CD4-positive, alpha-beta T cell treated with Interleukin-15 for 1 hour (primary cell): ENCODE data around the gene ITPR1.

ENCODE experiments used
- DNase-seq: peaks from one replicate; pipeline ENCODE4 v3.0.0-alpha.2; 2020

Gene ITPR1

GRCh38 chr3:4729061-4729973 lies 236.2 kb downstream of the ITPR1 start:
- no peak for DNase-seq

GRCh38 chr3:4730719-4731118 lies 237.6 kb downstream of the ITPR1 start:
- DNase-seq = no peak

DNA sequence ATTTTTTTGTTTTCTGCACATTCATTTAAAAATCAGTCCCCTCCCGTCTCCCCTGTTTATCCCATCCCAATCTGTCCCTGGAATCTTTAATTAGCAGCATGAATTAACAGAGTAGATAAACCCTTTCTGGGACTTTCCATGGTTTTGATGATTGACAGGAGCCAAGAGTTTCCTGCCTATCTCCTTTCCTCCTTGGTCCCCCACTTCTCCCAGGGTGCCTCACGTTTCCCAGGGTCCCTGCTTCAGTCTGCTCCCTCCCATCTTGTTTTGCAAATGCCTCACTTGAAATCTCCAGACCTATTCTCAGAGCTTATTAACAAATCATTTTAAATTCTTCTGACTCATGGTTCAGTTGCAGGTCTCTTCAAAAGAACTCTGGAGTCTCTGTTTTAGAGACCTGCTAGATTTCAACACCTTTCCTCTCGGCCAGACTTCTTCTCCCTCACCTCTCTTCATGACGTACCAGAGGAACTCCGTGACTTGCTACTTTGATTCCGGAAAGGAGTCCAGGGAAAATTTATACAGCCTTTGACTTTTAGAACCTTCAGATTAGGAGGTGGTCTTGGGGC lies 238.5 kb downstream of the ITPR1 start:
- no peak for DNase-seq

GRCh38 chr3:4732925-4733324 lies 239.8 kb downstream of the ITPR1 start:
- DNase-seq = no peak

DNA sequence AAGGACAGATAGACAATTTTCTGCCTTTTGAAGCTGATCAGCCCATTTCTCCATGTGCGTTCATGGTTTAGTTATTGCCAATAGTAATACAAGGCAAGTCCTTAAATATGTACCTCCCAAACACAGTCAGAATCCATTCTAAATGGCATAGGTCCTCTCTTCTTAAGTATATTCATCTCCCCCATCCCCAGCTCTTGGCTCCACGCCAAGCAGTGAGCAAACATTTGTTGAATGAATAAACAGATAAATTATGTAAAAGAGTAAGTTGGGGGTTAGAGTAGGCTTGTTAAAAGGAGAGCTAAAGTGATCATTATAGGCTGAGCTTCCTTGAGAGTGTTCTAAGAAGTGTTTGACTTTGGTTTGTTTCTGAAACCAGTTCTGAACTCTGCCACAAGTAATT lies 241.3 kb downstream of the ITPR1 start:
- DNase-seq = no peak

GRCh38 chr3:4735243-4735642 lies 242.1 kb downstream of the ITPR1 start:
- no peak for DNase-seq

DNA sequence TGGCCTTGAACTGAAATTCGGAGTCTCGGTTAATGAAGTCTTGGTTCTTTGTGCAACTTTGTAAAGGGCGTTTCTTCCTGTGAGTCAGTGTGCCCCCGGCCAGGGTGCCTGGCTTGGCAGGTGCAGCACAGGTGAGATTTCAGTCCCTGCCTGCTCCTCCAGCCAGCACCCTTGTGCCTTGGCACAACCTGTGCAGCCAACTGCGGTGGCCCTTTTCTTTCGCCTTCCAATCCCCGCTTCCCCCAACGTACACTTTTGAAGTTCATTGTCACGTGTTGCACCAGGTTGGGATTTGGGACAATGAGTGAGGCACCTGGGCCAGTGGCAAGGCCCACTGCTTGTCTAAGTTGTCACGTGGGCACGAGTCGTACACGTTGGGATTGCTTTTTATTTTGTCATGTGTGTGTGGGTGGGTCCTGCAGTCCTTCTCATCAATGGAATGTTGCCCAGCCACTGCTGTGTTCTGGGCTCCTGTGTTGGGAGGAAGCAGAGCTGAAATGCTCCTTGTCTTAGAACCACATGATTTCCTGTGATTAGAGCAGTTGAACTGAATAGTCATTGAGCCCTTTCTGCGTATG lies 243.2 kb downstream of the ITPR1 start:
- DNase-seq = no peak

DNA sequence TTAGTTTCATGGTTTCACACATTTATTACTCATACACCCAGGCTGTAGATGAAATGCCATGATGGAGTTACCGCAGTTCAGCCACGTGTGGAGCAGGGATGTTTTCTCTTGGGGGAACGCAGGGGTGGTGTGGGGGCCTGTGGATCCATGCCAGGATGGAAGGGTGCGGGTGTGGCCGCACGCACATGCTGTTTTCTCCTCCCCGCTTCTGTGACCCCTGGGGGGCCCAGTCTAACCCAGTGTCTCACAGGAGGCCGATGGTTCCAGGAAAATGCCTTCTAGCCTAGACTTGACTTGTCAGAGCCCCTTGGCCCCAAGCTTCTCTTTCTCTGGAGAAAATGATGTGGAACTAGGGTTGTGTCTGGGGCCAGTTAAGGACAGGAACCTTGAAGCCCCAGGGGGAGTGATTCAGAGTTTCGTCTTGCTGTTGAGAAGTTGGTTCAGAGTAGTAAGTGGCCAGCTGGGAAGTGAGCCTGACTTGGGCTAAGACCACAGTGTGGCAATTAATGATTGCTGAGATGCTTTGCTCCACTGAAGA lies 245.7 kb downstream of the ITPR1 start:
- no peak for DNase-seq

DNA sequence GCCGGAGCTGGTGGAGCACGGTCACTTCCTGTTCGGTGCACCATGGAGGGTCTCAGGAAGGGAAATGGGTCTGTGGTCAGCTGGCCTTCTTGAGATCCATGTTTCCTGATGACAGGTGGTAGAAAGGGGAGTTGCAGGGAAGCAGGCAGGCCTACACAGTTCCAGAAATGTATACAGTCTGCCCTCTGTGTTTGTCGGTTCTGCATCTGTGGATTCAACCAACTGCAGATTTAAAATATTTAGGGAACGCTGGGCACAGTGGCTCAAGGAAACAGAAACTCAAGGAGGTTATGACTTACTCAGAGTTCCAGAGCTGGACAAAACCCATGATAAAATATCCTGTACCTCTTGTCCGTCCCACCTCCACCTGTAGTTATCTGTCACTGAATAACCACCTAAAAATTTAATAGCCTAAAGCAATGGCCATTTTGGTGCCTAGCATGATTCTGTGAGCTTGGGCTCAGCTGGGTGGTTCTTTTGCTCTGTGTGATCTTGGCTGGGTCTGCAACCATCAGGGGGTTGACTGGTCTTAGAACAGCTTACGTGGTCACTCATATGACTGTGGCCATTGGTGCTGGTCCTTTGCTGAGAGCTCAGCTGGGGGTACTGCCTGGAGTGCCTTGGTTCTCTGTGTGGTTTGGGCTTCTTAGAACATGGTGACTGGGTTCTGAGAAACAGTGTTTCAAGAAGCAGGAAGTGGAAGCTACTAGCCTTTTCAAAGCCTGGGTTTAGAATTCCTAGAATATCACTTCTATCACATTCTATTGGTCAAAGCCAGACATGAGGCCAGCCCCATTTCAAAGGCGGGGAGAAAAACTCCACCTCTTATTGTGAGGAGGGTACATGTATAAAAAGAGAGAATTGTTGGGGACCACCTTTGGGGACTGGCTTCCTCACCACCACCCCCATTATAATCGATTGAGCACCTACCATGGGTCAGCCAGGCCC lies 246.4 kb downstream of the ITPR1 start:
- DNase-seq = peak; percentile 46

DNA sequence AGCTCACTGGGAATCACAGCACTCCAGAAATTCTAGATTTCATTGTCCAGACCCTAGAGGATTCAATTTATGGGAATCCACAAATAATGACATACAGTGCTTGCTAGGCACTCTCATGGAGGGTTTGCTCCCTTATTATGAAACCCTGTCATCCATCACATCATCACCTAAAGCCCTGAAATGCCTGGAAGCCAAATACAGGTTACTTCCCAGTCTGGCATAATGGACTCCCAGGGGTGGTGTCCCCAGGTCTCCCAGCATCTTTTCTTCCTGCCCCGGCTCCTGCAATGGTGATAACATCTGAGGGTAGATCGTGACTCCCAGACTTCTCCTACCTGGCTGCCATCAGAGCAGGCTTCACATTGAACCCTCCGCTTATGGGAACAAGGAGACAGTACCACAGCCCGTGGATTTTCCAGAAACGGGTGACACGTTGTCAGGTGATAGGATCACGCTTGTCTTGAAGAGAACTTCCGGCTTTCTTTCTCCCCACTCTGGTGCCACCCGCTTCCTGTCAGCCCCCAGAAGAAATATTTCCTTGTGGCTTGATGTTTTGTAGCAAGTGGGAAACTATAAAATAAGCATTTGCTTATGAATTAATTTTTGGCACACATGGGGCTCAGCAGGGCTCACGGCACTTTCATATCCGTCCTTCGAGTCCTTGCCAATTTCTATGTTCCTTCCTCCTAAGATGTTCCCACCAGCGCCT lies 247.4 kb downstream of the ITPR1 start:
- DNase-seq = peak; percentile 22

DNA sequence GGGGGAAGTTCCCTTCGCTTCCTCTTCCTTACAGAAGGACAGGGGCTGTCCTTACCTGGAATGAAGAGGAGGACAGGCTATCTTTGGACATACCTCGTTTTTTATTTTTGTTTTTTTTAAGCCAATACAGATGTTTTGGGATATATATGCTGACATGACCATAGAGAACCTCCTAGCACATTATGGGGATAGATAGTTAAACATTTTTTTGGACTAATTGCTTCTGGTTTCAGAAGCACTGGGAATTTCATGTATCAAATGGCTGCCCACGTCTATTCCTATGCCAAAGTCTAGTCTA lies 247.9 kb downstream of the ITPR1 start:
- no peak for DNase-seq

- DNase-seq = no peak
These were observed 248.5 kb downstream of the ITPR1 start for GRCh38 chr3:4741404-4742307.

DNA sequence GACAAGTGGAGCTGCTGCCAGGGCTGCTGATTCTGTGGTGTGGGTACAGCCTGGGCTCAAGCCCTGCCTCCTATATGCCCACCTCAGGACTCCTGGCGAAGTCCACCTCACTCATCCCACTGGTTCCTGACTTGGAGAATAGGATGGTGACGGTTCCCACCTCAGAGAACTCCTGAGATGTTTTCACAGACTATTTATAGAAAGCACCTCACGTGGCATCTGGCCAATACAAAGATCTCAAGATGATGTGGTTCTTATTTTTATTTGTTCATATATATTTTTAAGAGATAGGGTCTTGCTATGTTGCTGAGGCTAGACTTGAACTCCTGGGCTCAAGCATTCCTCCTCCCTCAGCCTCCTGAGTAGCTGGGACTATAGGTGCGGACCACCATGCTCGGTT lies 249.2 kb downstream of the ITPR1 start:
- DNase-seq = no peak

DNA sequence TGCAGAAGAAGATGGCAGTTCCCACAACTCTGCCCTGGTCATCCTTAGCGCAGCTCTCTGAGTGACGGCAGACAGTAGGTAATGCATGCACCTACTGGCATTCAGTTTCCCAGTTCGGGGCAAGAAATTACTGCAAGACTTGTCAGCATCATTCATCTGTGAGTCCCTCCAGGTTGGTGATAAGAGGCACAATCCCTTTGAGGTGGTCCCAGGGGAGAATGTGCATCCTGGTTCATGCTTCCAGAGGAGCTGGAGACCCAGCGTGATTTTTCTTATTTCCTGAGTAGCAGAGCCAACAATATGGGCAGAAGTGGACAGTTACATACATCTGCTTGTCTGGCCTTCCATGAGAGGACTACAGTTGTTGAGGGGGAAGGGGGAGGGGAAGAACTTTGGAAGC lies 250.2 kb downstream of the ITPR1 start:
- no peak for DNase-seq

DNA sequence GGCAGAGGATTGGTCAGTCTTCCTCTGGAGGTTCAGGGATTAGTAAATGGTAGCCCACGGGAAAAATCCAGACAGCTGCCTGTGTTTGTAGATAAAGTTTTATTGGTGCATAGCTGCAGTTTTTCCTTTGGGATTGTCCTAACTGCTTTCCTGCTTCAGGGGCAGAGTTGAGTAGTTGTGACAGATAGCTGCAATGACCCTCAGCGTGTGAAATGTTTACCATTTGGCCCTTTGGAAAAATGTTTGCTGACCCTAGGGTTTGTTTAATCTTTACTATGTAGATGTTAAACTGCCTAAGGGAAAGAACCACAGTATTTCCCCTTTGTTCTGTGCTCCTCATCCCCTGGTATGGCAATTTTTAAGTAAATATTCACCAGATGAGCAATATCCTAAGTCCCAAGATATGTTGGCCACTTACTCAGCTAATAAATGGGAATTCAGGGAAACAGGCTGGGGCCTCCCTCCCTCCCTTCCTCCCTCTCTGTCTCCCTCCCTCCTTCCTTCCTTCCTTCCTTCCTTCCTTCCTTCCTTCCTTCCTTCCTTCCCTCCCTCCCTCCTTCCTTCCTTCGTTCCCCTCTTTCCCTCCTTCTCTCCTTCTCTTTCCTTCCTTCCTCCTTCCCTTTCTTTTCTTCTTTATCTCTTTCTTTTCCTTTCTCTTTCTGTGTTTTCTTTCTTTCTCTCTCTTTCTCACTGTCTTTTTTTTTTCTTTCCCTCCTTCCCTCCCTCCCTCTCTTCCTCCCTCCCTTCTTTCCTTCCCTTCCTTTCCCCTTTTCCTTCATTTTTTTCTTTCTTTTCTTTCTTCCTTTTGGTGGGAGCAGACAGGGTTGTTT lies 251.5 kb downstream of the ITPR1 start:
- DNase-seq = no peak

DNA sequence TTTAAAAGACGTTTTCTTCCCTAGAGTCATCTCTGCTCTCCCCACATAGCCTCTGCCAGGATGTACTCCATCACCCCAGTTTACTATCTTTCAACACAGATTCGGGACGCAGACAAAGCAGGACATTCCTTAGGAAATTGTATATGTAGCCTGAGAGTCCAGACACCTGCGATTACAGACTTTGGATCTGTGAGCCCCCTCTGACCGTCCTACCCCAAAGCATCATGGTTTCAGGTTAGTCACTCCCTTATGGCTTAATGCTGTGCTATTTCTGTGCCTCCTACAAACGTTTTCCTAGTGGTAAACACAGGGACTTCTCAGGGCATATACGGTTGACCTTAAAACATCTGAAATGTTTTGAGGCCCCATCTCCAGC lies 252.1 kb downstream of the ITPR1 start:
- DNase-seq = no peak

DNA sequence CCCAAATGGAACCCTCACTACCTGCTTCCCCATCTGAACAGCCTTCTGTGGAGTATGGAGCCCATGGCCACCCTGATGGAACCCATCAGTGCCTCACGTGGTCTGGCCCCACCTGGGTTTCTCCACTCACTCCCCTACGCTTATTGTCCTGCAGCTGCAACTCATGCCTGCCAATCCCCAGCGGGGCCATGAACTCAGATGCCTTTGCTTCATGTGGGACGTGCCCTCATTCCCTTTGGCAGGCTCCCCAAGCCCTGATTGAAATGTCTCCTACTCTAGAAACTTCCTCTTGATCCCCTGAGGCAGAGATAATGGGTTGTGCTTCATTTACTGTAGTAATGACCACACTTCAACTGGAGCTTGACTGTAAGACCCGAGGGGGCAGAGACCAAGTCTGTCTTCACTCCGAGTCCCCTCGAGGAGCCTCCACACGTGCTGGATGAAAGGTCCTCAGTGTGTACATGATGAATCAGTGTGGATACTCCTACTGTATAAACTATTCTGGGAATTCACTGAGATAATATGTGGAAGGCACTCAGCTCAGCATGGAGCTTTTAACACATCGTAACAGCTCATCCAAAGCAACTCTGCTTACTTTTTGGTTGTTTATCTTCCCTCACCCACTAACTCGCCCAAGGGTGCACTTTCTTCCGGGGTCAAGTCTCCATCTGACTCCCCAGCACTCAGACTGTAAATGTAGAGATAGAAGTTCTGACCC lies 253.3 kb downstream of the ITPR1 start:
- no peak for DNase-seq

DNA sequence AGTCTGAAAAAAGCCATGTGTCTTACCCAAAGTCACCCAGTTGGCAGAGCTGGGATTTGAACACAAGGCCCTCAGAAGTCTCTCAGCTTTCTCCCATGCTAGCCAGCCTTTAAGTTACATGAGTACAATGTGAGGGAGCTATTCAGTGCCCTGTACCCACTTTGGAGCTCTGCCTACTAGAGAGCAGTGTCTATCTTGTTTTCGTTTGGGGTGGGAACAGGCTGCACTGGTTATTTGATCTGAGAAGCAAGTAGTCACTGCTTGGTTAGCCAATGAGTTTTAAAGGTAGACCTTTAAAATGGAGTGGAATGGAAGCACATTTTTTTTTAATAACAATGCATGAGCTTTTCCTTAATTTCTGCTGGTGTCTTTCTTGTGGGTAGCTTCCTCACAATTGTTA lies 255.0 kb downstream of the ITPR1 start:
- DNase-seq = no peak

- DNase-seq = no peak
These were observed 255.7 kb downstream of the ITPR1 start for GRCh38 chr3:4748701-4749378.
